Raji (cell line): ENCODE results near the gene TREM1.

Experiments
- POLR2A ChIP-seq: IDR thresholded peaks from 2 replicates; pipeline ENCODE4 v1.6.1; 2011; ENCODE audit warnings: low read depth, low read length, control low read depth; ENCODE audit not compliant: insufficient read depth

The TREM1 gene

GRCh38 chr6:41255110-41255509, 31.4 kb downstream of the TREM1 start:
- no peak for TF ChIP-seq POLR2A

- no peak for TF ChIP-seq POLR2A
Measured at GRCh38 chr6:41252401-41253169, 33.9 kb downstream of the TREM1 start.

- no peak for TF ChIP-seq POLR2A
Measured at GRCh38 chr6:41247882-41248705, 38.4 kb downstream of the TREM1 start.

GRCh38 chr6:41247288-41247865, 39.1 kb downstream of the TREM1 start:
- no peak for TF ChIP-seq POLR2A

GRCh38 chr6:41239467-41240159, 46.9 kb downstream of the TREM1 start:
- TF ChIP-seq POLR2A, result no peak

GRCh38 chr6:41237128-41237527, 49.4 kb downstream of the TREM1 start:
- TF ChIP-seq POLR2A, result no peak

- TF ChIP-seq POLR2A, result no peak
Measured at GRCh38 chr6:41236276-41236675, 50.2 kb downstream of the TREM1 start.

- TF ChIP-seq POLR2A, result no peak
Measured at GRCh38 chr6:41232667-41233066, 53.8 kb downstream of the TREM1 start.

GRCh38 chr6:41231246-41231645, 55.2 kb downstream of the TREM1 start:
- no peak for TF ChIP-seq POLR2A

- TF ChIP-seq POLR2A, result no peak
Measured at GRCh38 chr6:41229721-41230120, 56.8 kb downstream of the TREM1 start.

- TF ChIP-seq POLR2A, result no peak
Measured at GRCh38 chr6:41228616-41229015, 57.9 kb downstream of the TREM1 start.

GRCh38 chr6:41228096-41228495, 58.4 kb downstream of the TREM1 start, which contains the start of gene TREML4:
Gene TREML4 (plus strand): TSS chr6:41228349. CDS start chr6:41228428, 79 bp downstream.
- TF ChIP-seq POLR2A, result no peak

- TF ChIP-seq POLR2A, result no peak
Measured at GRCh38 chr6:41226752-41227151, 59.7 kb downstream of the TREM1 start.

- TF ChIP-seq POLR2A, result no peak
Measured at GRCh38 chr6:41224800-41225199, 61.7 kb downstream of the TREM1 start.
